Nephron (organoid): ENCODE data around the gene MRPL34.
A peak's percentile ranks its signal among the peaks of the same experiment; 100 is the strongest.
"Not testable (repeated sequence)": the region's sequence is repeated elsewhere in the genome, so short reads cannot be mapped to it uniquely, and the experiment has no call there.

ENCODE experiments used
- H3K27ac Mint-ChIP-seq, 3 experiments: 2 replicates each; pipeline ENCODE4 v1.8.0; 2020; ENCODE audit warnings: mixed read lengths in 3 of 3, mild to moderate bottlenecking in 2 of 3, moderate library complexity in 1 of 3
- H3K27me3 Mint-ChIP-seq: 2 replicates; pipeline ENCODE4 v1.8.0; 2021; ENCODE audit warnings: low read depth, mild to moderate bottlenecking, moderate library complexity, mixed read lengths
- H3K36me3 Mint-ChIP-seq: 2 replicates; pipeline ENCODE4 v1.8.0; 2020; ENCODE audit warnings: low read depth, mixed read lengths
- H3K4me1 Mint-ChIP-seq: 2 replicates; pipeline ENCODE4 v1.8.0; 2020; ENCODE audit warnings: mixed read lengths
- H3K4me3 Mint-ChIP-seq, 3 experiments: 2 replicates each; pipeline ENCODE4 v1.8.0; 2020; ENCODE audit warnings: mild to moderate bottlenecking in 3 of 3, mixed read lengths in 3 of 3, moderate library complexity in 2 of 3
- H3K9me3 Mint-ChIP-seq: 2 replicates; pipeline ENCODE4 v1.8.0; 2020; ENCODE audit warnings: mixed read lengths
- CTCF ChIP-seq, 3 experiments: fragments of 200-600 bp; sonication (generic); IDR thresholded peaks; one replicate each; pipeline ENCODE4 v1.5.0; 2021; ENCODE audit warnings: antibody characterized with exemption in 3 of 3; ENCODE audit not compliant: unreplicated experiment in 3 of 3

The MRPL34 gene

GRCh38 chr19:17286752-17287151 lies 18.9 kb upstream of the MRPL34 start:
- Mint-ChIP-seq H3K27me3 (peaks cover 4% of the 10 kb centered on the region), H3K4me1 (no peaks in the 10 kb centered on the region), H3K27ac (no peak overlapping the region)

GRCh38 chr19:17289489-17289888 lies 16.2 kb upstream of the MRPL34 start:
- Mint-ChIP-seq H3K4me1 (no peaks in the 10 kb centered on the region), H3K36me3 (peaks cover 4% of the 10 kb centered on the region), H3K4me3 (peak overlapping the region; percentile 32 to 60 (median 38)), H3K9me3 (no peaks in the 10 kb centered on the region), H3K27me3 (no peaks in the 10 kb centered on the region), H3K27ac (no peak overlapping the region)
- TF ChIP-seq CTCF (IDR thresholded peaks at IDR 0.05; ENCODE audit: unreplicated experiment in 3 of 3), result no peak

More at GRCh38 chr19:17286752-17287151, 18.9 kb upstream of the MRPL34 start:
- H3K36me3 Mint-ChIP-seq, result peaks cover 4% of the 10 kb centered on the region
- no peaks in the 10 kb centered on the region for H3K9me3 Mint-ChIP-seq
- no peak overlapping the region for H3K4me3 Mint-ChIP-seq
- TF ChIP-seq CTCF (IDR thresholded peaks at IDR 0.05; ENCODE audit: unreplicated experiment in 3 of 3), result no peak

- Mint-ChIP-seq H3K4me3 (peak overlapping the region; percentile 82 to 85 (median 83)), H3K36me3 (peaks cover 12% of the 10 kb centered on the region), H3K4me1 (no peaks in the 10 kb centered on the region), H3K27me3 (no peaks in the 10 kb centered on the region), H3K27ac (peak overlapping the region in 2 of 3 experiments; percentile 83 to 85), H3K9me3 (no peaks in the 10 kb centered on the region)
- TF ChIP-seq CTCF (IDR thresholded peaks at IDR 0.05; ENCODE audit: unreplicated experiment in 3 of 3), result peak; percentile 47 to 62 (median 50)
These were observed 13.2 kb upstream of the MRPL34 start for GRCh38 chr19:17292301-17293074.

- Mint-ChIP-seq H3K9me3 (no peaks in the 10 kb centered on the region), H3K27ac (no peak overlapping the region), H3K4me1 (no peaks in the 10 kb centered on the region), H3K4me3 (no peak overlapping the region), H3K27me3 (no peaks in the 10 kb centered on the region), H3K36me3 (peaks cover 18% of the 10 kb centered on the region)
- no peak for TF ChIP-seq CTCF (IDR thresholded peaks at IDR 0.05; ENCODE audit: unreplicated experiment in 3 of 3)
These were observed 12.1 kb upstream of the MRPL34 start for GRCh38 chr19:17293605-17294004.

GRCh38 chr19:17294051-17294891 lies 11.4 kb upstream of the MRPL34 start:
- H3K27ac Mint-ChIP-seq, result no peak overlapping the region
- no peaks in the 10 kb centered on the region for H3K4me1 Mint-ChIP-seq
- no peaks in the 10 kb centered on the region for H3K27me3 Mint-ChIP-seq
- H3K4me3 Mint-ChIP-seq, result no peak overlapping the region
- no peaks in the 10 kb centered on the region for H3K9me3 Mint-ChIP-seq
- peaks cover 22% of the 10 kb centered on the region for H3K36me3 Mint-ChIP-seq
- TF ChIP-seq CTCF (IDR thresholded peaks at IDR 0.05; ENCODE audit: unreplicated experiment in 3 of 3), result no peak

GRCh38 chr19:17295551-17295950 lies 10.1 kb upstream of the MRPL34 start:
- H3K4me1 Mint-ChIP-seq, H3K27ac Mint-ChIP-seq, H3K27me3 Mint-ChIP-seq, H3K9me3 Mint-ChIP-seq, H3K4me3 Mint-ChIP-seq: not testable (repeated sequence)
- H3K36me3 Mint-ChIP-seq, result peaks cover 22% of the 10 kb centered on the region
